Loucy (cell line): Measurements from ENCODE around the gene GPR52.

Experiments
- EZH2phosphoT487 ChIP-seq: fragments of 200-600 bp; IDR thresholded peaks from 2 replicates; pipeline ENCODE4 v1.6.1; 2018; ENCODE audit warnings: antibody characterized with exemption, mild to moderate bottlenecking, moderate library complexity, borderline replicate concordance
- TF ChIP-seq, protein P1 (sequence below): fragments of 200-600 bp; sonication (generic); conservative IDR thresholded peaks from 2 replicates; pipeline ENCODE4 v1.5.1; 2014; ENCODE audit warnings: mild to moderate bottlenecking, antibody characterized with exemption, low read length

- TF ChIP-seq, protein P1, sequence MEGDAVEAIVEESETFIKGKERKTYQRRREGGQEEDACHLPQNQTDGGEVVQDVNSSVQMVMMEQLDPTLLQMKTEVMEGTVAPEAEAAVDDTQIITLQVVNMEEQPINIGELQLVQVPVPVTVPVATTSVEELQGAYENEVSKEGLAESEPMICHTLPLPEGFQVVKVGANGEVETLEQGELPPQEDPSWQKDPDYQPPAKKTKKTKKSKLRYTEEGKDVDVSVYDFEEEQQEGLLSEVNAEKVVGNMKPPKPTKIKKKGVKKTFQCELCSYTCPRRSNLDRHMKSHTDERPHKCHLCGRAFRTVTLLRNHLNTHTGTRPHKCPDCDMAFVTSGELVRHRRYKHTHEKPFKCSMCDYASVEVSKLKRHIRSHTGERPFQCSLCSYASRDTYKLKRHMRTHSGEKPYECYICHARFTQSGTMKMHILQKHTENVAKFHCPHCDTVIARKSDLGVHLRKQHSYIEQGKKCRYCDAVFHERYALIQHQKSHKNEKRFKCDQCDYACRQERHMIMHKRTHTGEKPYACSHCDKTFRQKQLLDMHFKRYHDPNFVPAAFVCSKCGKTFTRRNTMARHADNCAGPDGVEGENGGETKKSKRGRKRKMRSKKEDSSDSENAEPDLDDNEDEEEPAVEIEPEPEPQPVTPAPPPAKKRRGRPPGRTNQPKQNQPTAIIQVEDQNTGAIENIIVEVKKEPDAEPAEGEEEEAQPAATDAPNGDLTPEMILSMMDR = no peak
- no peak for TF ChIP-seq EZH2phosphoT487
Observed at GRCh38 chr1:174479281-174479680, 31.5 kb downstream of the GPR52 start.
